CD4-positive, alpha-beta memory T cell (primary cell): ENCODE measurements around the gene KCNE1. TPM values are rescaled to one million over a fixed set of nuclear protein-coding genes. Genes with fewer than 3 reads are reported as not detected.

Experiments
- polyA plus RNA-seq, 2 donors: library from polyadenylated mRNA; unstranded; fragments of 300-500 nt; fragmentation: Illumina TruSeq; gene quantifications; one replicate each; pipeline ENCODE4 v1.2.3, GENCODE V29; 2021
- total RNA-seq, 2 experiments: library from RNA; stranded (reverse); gene quantifications; one replicate each; pipeline ENCODE4 v1.2.3, GENCODE V29; 2021

The KCNE1 gene
- total and polyA plus RNA-seq, 4 experiments from 2014 or later: 0.14 to 0.22 (median 0.17) TPM; not detected in 1

Other genes with a start within 250 kb of the KCNE1 start
- not detected for gene KCNE2, start 148.2 kb downstream of the KCNE1 start, total RNA-seq
- gene KCNE2, start 148.2 kb downstream of the KCNE1 start, polyA plus RNA-seq: under 1 TPM; 0.29 to 0.63 TPM
- gene SMIM11, start 136.7 kb downstream of the KCNE1 start, total RNA-seq: 10 to 100 TPM in 1 of 2 experiments, 1 to 10 TPM in 1; 8.4 to 12.1 TPM
- gene SMIM11, start 136.7 kb downstream of the KCNE1 start, polyA plus RNA-seq: 10 to 100 TPM in 1 of 2 donors, 1 to 10 TPM in 1; 4.9 to 18.5 TPM
- not detected for gene SMIM34, start 88.3 kb downstream of the KCNE1 start, total RNA-seq
- gene SMIM34, start 88.3 kb downstream of the KCNE1 start, polyA plus RNA-seq: not detected
- gene RCAN1, start 102.9 kb upstream of the KCNE1 start, total RNA-seq: 1 to 10 TPM; 4.7 to 6.3 TPM
- gene RCAN1, start 102.9 kb upstream of the KCNE1 start, polyA plus RNA-seq: 10 to 100 TPM; 12.1 to 15.0 TPM
- gene CLIC6, start 156.8 kb upstream of the KCNE1 start, total RNA-seq: under 1 TPM; 0.30 to 0.67 TPM
- under 1 TPM in 1 of 2 donors, not detected in 1; 0.09 TPM for gene CLIC6, start 156.8 kb upstream of the KCNE1 start, polyA plus RNA-seq